Activated CD4-positive, CD25-positive, alpha-beta regulatory T cell treated with anti-CD3 and anti-CD28 coated beads, Interleukin-2, amount 50 U/mL, for 72 hours (primary cell): ENCODE measurements around the gene ZNF330.
"Not testable (repeated sequence)": the region's sequence is repeated elsewhere in the genome, so short reads cannot be mapped to it uniquely, and the experiment has no call there.

ENCODE experiments used
- DNase-seq: peaks from one replicate; pipeline ENCODE4 v3.0.0; 2021

Gene ZNF330

GRCh38 chr4:141220691-141221659 is at the start of gene ZNF330:
Gene ZNF330, plus strand, starts transcription at chr4:141220895. Its CDS starts 1,477 bp downstream, at chr4:141222372.
- peak; percentile 96 for DNase-seq

GRCh38 chr4:141174457-141174856 is 46.2 kb upstream of the ZNF330 start:
- no peak for DNase-seq

GRCh38 chr4:141177171-141177570 is 43.5 kb upstream of the ZNF330 start:
- no peak for DNase-seq

DNA sequence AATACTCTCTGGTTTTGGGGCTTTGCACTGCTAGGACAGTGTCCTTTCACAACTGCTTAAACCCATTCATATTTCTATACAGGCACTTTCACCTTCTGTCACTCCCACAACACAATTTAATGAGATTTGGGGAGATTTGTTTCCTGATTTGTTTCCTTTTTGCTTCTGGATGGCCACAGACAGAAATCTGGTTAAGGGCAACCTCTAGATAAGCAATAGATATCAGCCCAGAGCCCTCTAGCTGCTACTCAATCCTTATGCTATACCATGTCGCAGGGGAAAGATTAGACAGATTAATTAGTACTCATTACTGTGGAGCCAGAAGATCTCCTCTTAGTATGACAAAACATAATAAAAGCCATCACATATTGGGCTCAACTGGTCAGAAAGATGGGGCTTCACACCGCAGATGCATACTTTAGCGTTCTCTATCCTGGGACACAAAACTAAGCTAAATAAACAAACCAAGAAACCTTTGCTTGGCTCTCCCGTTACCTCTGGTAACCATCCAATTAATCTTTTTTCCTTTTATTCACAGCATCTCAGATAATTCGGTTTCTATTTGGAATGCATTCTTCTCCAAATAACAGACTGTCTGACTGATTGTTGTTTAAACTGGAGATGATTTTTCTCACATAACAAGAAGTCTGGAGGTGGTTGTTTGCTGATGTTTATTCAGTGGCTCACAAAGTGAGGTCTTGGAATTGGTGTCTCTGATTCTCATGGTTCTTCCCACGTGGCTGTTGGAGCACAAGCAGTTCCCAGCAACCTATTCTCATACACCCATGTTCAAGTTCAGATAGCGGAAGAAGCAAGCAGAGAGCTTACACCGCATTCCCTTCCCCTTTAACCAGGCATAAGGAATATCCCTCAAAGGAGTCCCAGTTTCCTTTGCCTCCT is 41.0 kb upstream of the ZNF330 start:
- no peak for DNase-seq

DNA sequence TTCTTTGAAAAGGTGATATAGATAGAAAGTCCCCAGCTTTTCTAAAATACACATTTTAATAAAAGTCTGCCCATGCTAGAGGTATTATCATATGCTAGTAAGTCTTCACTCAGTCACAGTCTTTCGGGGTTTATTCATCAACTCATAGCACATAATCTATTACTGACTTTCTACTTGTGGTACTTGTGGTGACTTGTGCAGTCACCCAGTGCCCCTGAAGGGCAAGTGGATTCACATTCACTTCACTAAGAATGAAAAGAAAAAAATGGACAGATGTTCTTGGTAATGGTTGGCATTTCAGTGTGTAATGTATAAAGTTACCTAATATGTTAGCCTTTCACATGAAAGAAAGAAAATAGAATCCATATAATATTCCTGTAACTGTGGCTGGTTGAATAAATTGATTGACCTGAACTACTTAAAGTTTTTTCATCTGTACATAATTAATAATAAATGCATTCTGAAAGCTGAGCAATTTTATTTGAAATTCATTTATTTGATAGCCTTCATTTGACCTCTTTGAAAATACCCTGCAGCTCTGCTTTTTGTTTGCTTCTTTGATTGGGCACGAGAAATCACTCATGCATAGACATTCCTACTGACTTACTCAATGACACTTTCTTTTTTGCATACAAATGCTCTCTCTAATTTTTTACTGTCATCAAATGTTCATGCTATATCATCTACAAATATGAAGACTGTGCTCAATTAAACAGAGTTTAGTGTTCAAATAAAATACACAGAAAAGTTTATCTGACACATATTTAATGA is 39.5 kb upstream of the ZNF330 start:
- DNase-seq, result no peak

- DNase-seq, result not testable (repeated sequence)
These were observed 37.2 kb upstream of the ZNF330 start for GRCh38 chr4:141183491-141183890.

- no peak for DNase-seq
These were observed 28.1 kb upstream of the ZNF330 start for GRCh38 chr4:141192564-141192963.

- no peak for DNase-seq
These were observed 27.1 kb upstream of the ZNF330 start for GRCh38 chr4:141193516-141194034.

DNA sequence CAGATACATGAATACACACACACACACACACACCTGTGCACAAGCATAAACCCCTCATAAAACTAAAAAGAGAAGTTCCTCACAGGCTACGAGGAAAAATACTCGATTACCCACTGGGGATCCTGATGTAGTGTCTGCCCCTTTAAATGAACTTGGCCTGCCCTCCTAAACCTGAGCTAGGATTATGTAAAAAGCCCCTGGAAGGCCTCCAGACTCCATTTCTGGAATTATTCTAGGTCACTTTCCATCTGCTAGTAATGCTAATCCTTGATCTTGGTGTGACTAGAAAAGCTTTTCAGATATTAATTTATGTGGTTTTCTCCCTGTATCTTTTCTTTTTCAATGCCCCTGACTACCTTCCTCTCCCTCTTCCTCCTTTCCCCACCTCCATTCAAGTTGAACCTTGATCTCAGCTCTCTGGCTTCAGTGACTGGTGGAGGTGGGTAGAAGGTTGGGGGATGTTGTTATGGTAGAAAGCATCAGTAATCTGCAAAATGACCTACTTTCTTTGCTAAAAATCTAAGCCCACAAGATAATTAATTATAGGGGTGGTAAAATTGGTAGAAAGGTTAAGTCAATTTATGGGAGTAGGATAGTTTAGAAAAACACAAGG is 25.5 kb upstream of the ZNF330 start:
- DNase-seq, result no peak

- DNase-seq, result no peak
These were observed 24.3 kb upstream of the ZNF330 start for GRCh38 chr4:141196227-141196933.

DNA sequence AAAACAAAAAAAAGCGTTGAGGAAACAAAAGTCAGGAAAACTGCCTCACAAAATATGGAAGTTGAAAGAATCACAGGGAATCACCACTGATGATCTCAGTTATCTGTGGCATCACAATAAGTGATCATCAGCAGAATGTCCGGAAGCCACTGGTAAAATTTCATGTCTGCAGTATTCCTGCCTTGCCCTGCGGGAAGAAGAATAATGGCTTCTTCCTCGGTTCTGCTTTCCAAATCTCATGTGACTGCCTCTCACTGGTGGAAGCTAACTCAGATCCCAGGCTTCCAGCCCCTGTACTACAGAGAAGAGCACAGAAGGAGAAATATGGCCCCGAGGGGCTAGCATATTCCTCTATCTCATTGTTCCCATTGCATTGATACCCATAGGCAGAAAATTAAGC is 12.7 kb upstream of the ZNF330 start:
- DNase-seq, result no peak

- no peak for DNase-seq
These were observed 10.5 kb upstream of the ZNF330 start for GRCh38 chr4:141210168-141210567.

- DNase-seq, result no peak
These were observed 7.1 kb upstream of the ZNF330 start for GRCh38 chr4:141213550-141213991.

- no peak for DNase-seq
These were observed 5.7 kb upstream of the ZNF330 start for GRCh38 chr4:141215030-141215429.

- DNase-seq, result no peak
These were observed 4.5 kb upstream of the ZNF330 start for GRCh38 chr4:141216002-141216761.

GRCh38 chr4:141220271-141220670 is 424 bp upstream of the ZNF330 start:
- no peak for DNase-seq

GRCh38 chr4:141223418-141223817 is 2.7 kb downstream of the ZNF330 start:
- no peak for DNase-seq

DNA sequence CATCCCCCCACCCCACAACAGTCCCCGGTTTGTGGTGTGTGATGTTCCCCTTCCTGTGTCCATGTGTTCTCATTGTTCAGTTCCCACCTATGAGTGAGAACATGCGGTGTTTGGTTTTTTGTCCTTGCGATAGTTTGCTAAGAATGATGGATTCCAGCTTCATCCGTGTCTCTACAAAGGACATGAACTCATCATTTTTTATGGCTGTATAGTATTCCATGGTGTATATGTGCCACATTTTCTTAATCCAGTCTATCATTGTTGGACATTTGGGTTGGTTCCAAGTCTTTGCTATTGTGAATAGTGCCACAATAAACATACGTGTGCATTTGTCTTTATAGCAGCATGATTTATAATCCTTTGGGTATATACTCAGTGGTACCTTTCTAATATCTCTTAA is 6.6 kb downstream of the ZNF330 start:
- not testable (repeated sequence) for DNase-seq

- no peak for DNase-seq
These were observed 8.9 kb downstream of the ZNF330 start for GRCh38 chr4:141229408-141230101.

GRCh38 chr4:141233673-141234072 is 13.0 kb downstream of the ZNF330 start:
- no peak for DNase-seq
